Astrocyte (in vitro differentiated cells and primary cell): Measurements from ENCODE around the gene TSPAN33. TPM values are rescaled to one million over a fixed set of nuclear protein-coding genes. Genes with fewer than 3 reads are reported as not detected.

ENCODE experiments used
- DNase-seq: peaks from one replicate; pipeline ENCODE4 v3.0.0-alpha.2; 2010; ENCODE audit warnings: low read depth
- FAIRE-seq: peaks from 2 replicates; lab custom pipeline; 2011; peaks lifted over from hg19 to GRCh38; lab: Jason Lieb, UNC
- H2AFZ ChIP-seq: 2 replicates; pipeline ENCODE4 v1.6.0; 2012; ENCODE audit warnings: low read depth, low read length, inconsistent platforms
- H3K27ac ChIP-seq: 2 replicates; pipeline ENCODE4 v1.5.1; 2011; ENCODE audit warnings: low read depth, low read length, inconsistent platforms
- H3K27me3 ChIP-seq: 2 replicates; pipeline ENCODE4 v1.6.0; 2011; ENCODE audit warnings: low read length, inconsistent platforms; ENCODE audit not compliant: insufficient read depth
- H3K36me3 ChIP-seq: 2 replicates; pipeline ENCODE4 v1.5.1; 2011; ENCODE audit warnings: low read length, inconsistent platforms; ENCODE audit not compliant: insufficient read depth
- H3K4me1 ChIP-seq: 2 replicates; pipeline ENCODE4 v1.5.1; 2011; ENCODE audit warnings: low read length, inconsistent platforms; ENCODE audit not compliant: insufficient read depth
- H3K4me2 ChIP-seq: 2 replicates; pipeline ENCODE4 v1.6.0; 2012; ENCODE audit warnings: low read length, inconsistent platforms
- H3K4me3 ChIP-seq: 2 replicates; pipeline ENCODE4 v1.5.1; 2011; ENCODE audit warnings: low read depth, mild to moderate bottlenecking, low read length, inconsistent platforms; ENCODE audit not compliant: insufficient read depth
- H3K79me2 ChIP-seq: 2 replicates; pipeline ENCODE4 v1.6.0; 2012; ENCODE audit warnings: mild to moderate bottlenecking, low read length, inconsistent platforms; ENCODE audit not compliant: insufficient read depth
- H3K9ac ChIP-seq: 2 replicates; pipeline ENCODE4 v1.6.0; 2012; ENCODE audit warnings: mild to moderate bottlenecking, low read length, inconsistent platforms
- H3K9me3 ChIP-seq: 2 replicates; pipeline ENCODE4 v1.5.1; 2012; ENCODE audit warnings: low read depth, mild to moderate bottlenecking, low read length, inconsistent platforms; ENCODE audit not compliant: insufficient read depth
- H4K20me1 ChIP-seq: 2 replicates; pipeline ENCODE4 v1.6.0; 2012; ENCODE audit warnings: low read length, inconsistent platforms; ENCODE audit not compliant: insufficient read depth
- H3K27ac Mint-ChIP-seq: one replicate; pipeline ENCODE4 v1.8.0; 2021; ENCODE audit warnings: mild to moderate bottlenecking, mixed read lengths; ENCODE audit not compliant: unreplicated experiment
- H3K27me3 Mint-ChIP-seq: one replicate; pipeline ENCODE4 v1.8.0; 2021; ENCODE audit warnings: low read depth, mixed read lengths; ENCODE audit not compliant: unreplicated experiment
- H3K36me3 Mint-ChIP-seq: one replicate; pipeline ENCODE4 v1.8.0; 2021; ENCODE audit warnings: low read depth, mixed read lengths; ENCODE audit not compliant: unreplicated experiment
- H3K4me1 Mint-ChIP-seq: one replicate; pipeline ENCODE4 v1.8.0; 2021; ENCODE audit warnings: low read depth, mixed read lengths; ENCODE audit not compliant: unreplicated experiment
- H3K4me3 Mint-ChIP-seq: one replicate; pipeline ENCODE4 v1.8.0; 2021; ENCODE audit warnings: mild to moderate bottlenecking, moderate library complexity, mixed read lengths; ENCODE audit not compliant: unreplicated experiment
- H3K9me3 Mint-ChIP-seq: one replicate; pipeline ENCODE4 v1.8.0; 2021; ENCODE audit warnings: mild to moderate bottlenecking, mixed read lengths; ENCODE audit not compliant: unreplicated experiment
- EZH2 ChIP-seq: IDR thresholded peaks from 2 replicates; pipeline ENCODE4 v1.6.1; 2012; ENCODE audit warnings: mild to moderate bottlenecking, low read length, inconsistent platforms; ENCODE audit not compliant: insufficient read depth
- total RNA-seq: library from RNA; stranded (reverse); gene quantifications from 2 replicates; pipeline ENCODE4 v1.2.1, GENCODE V29; 2021
- TF ChIP-seq, protein P1 (sequence below): IDR thresholded peaks from 2 replicates; pipeline ENCODE4 v1.5.1; 2011; ENCODE audit warnings: low read depth, mild to moderate bottlenecking, inconsistent platforms, low read length, moderate library complexity; ENCODE audit not compliant: insufficient read depth

TSPAN33 gene
- total RNA-seq, 1 donor from 2014 or later = 6.5 TPM

GRCh38 chr7:129166745-129167144 is 22.2 kb downstream of the TSPAN33 start:
- no peak overlapping the region for H3K27ac Mint-ChIP-seq
- FAIRE-seq (no peak), DNase-seq (no peak)
- peaks cover 33% of the 10 kb centered on the region for H3K27me3 Mint-ChIP-seq
- H3K4me2 ChIP-seq = no peak overlapping the region
- no peaks in the 10 kb centered on the region for H3K36me3 ChIP-seq
- no peak overlapping the region for H2AFZ ChIP-seq
- H3K9me3 Mint-ChIP-seq = no peaks in the 10 kb centered on the region
- H4K20me1 ChIP-seq = no peaks in the 10 kb centered on the region
- no peaks in the 10 kb centered on the region for H3K36me3 Mint-ChIP-seq
- peaks cover 4% of the 10 kb centered on the region for H3K27me3 ChIP-seq
- no peak overlapping the region for H3K9ac ChIP-seq
- no peak for TF ChIP-seq EZH2
- TF ChIP-seq, protein P1, sequence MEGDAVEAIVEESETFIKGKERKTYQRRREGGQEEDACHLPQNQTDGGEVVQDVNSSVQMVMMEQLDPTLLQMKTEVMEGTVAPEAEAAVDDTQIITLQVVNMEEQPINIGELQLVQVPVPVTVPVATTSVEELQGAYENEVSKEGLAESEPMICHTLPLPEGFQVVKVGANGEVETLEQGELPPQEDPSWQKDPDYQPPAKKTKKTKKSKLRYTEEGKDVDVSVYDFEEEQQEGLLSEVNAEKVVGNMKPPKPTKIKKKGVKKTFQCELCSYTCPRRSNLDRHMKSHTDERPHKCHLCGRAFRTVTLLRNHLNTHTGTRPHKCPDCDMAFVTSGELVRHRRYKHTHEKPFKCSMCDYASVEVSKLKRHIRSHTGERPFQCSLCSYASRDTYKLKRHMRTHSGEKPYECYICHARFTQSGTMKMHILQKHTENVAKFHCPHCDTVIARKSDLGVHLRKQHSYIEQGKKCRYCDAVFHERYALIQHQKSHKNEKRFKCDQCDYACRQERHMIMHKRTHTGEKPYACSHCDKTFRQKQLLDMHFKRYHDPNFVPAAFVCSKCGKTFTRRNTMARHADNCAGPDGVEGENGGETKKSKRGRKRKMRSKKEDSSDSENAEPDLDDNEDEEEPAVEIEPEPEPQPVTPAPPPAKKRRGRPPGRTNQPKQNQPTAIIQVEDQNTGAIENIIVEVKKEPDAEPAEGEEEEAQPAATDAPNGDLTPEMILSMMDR = no peak
- H3K4me1 ChIP-seq = peaks cover 4% of the 10 kb centered on the region
- no peak overlapping the region for H3K27ac ChIP-seq
- peaks cover 2% of the 10 kb centered on the region for H3K4me1 Mint-ChIP-seq
- no peak overlapping the region for H3K4me3 Mint-ChIP-seq
- H3K79me2 ChIP-seq = no peaks in the 10 kb centered on the region
- H3K4me3 ChIP-seq = no peak overlapping the region
- no peaks in the 10 kb centered on the region for H3K9me3 ChIP-seq

DNA sequence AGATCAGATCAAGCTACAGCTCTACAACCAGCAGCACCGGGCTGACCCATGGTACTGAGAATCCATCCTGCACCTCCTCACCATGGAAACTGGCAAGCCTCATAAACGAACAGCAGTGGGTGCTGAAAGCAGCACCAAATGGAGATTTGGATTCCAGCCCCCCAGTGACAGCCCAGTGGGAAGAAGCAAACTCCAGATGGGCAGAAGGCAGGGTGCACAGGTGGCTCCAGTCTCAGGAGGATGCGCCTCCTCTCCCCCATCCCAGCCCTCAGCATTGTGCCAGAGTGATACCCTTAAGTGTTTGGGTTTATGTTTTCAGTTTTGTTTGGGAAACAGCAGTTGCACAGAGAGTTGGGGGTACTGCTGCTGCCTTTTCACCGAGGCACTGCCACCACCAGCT is 23.3 kb downstream of the TSPAN33 start:
- no peak overlapping the region for H3K27ac ChIP-seq
- H3K36me3 ChIP-seq = no peaks in the 10 kb centered on the region
- no peak overlapping the region for H3K4me3 Mint-ChIP-seq
- H3K4me3 ChIP-seq = no peak overlapping the region
- H3K27ac Mint-ChIP-seq = no peak overlapping the region
- FAIRE-seq (no peak), DNase-seq (no peak)
- H2AFZ ChIP-seq = no peak overlapping the region
- H3K36me3 Mint-ChIP-seq = no peaks in the 10 kb centered on the region
- H3K27me3 Mint-ChIP-seq = peaks cover 34% of the 10 kb centered on the region
- H3K27me3 ChIP-seq = peaks cover 4% of the 10 kb centered on the region
- H3K79me2 ChIP-seq = no peaks in the 10 kb centered on the region
- H3K9me3 ChIP-seq = no peaks in the 10 kb centered on the region
- no peaks in the 10 kb centered on the region for H4K20me1 ChIP-seq
- TF ChIP-seq EZH2 = no peak
- TF ChIP-seq, protein P1 = no peak
- no peaks in the 10 kb centered on the region for H3K9me3 Mint-ChIP-seq
- H3K9ac ChIP-seq = no peak overlapping the region
- no peak overlapping the region for H3K4me2 ChIP-seq
- peaks cover 2% of the 10 kb centered on the region for H3K4me1 Mint-ChIP-seq
- peaks cover 4% of the 10 kb centered on the region for H3K4me1 ChIP-seq

DNA sequence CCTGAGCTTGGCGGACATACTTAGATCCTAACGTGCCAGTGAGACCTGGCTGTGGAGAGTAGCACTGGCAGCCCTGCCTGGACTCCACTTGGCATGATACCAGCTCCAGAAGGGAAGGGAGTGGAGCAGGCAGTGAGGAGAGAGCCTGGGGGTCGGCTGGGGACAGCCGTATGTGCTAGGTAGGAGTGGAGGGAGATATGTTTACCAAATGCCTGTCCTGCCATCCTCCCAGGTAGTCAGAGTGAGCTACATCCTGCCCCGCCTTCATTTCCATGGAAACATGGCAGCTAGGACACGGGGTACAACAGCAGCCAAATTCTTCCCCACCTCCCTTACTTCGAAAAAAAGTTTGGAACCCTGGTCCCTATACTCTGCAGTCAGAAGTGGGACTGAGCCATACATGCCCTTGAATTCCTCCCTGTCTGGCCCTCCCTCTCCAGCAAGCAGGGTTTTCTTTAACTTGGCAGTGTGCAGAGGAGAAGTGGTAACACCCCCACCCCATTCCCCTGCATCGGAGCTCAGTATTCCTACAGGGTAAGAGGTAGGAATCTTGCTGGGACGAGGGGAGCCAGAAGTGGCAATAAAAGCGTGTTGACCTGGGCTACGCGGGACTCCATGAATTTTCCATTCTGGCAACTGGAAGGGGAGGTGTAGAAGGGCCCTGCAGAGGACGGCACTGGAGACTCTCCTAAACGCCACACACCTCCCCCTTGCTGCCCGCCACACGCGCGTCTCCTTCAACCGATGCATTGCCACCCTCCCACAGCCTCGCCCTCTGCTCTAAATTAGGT is 23.9 kb downstream of the TSPAN33 start:
- no peak for FAIRE-seq
- H3K4me1 ChIP-seq = peaks cover 4% of the 10 kb centered on the region
- no peak for TF ChIP-seq EZH2
- TF ChIP-seq, protein P1 = no peak
- peak overlapping the region; percentile 69 for H2AFZ ChIP-seq
- H3K4me3 ChIP-seq = no peak overlapping the region
- H3K27me3 ChIP-seq = peaks cover 4% of the 10 kb centered on the region
- H4K20me1 ChIP-seq = no peaks in the 10 kb centered on the region
- DNase-seq = no peak
- H3K36me3 Mint-ChIP-seq = no peaks in the 10 kb centered on the region
- H3K9ac ChIP-seq = peak overlapping the region; percentile 66
- no peak overlapping the region for H3K27ac Mint-ChIP-seq
- H3K9me3 Mint-ChIP-seq = no peaks in the 10 kb centered on the region
- H3K27ac ChIP-seq = no peak overlapping the region
- H3K4me3 Mint-ChIP-seq = no peak overlapping the region
- H3K27me3 Mint-ChIP-seq = peaks cover 34% of the 10 kb centered on the region
- peaks cover 2% of the 10 kb centered on the region for H3K4me1 Mint-ChIP-seq
- no peaks in the 10 kb centered on the region for H3K79me2 ChIP-seq
- H3K36me3 ChIP-seq = no peaks in the 10 kb centered on the region
- H3K9me3 ChIP-seq = no peaks in the 10 kb centered on the region
- peak overlapping the region; percentile 85 for H3K4me2 ChIP-seq
